CD14-positive monocyte (primary cell): ENCODE data around the gene MMP19. TPM values are rescaled to one million over a fixed set of nuclear protein-coding genes. Genes with fewer than 3 reads are reported as not detected.

Source experiments
- DNase-seq, 3 donors: peaks; one replicate each; pipeline ENCODE4 v3.0.0-alpha.2; 2011 to 2022
- H2AFZ ChIP-seq: 2 replicates; pipeline ENCODE4 v1.6.0; 2012; ENCODE audit warnings: mild to moderate bottlenecking, low read depth, low read length, inconsistent platforms; ENCODE audit not compliant: insufficient read depth, poor library complexity, severe bottlenecking
- H3K27ac ChIP-seq, 2 donors: 1 replicate in 1 of 2; 2 replicates in 1 of 2; pipeline ENCODE4 v1.5.1; 2012 to 2013; ENCODE audit warnings: low read length in 2 of 2, control low read depth in 1 of 2, inconsistent platforms in 1 of 2, low read depth in 1 of 2, mild to moderate bottlenecking in 1 of 2
- H3K27me3 ChIP-seq, 2 donors: one replicate each; pipeline versions ENCODE4 v1.6.0 to v1.6.1; 2011 to 2013; ENCODE audit warnings: low read length in 2 of 2; ENCODE audit not compliant: control insufficient read depth in 2 of 2, insufficient read depth in 2 of 2
- H3K36me3 ChIP-seq, 2 donors: replicated peaks in 1 of 2; 1 replicate in 1 of 2; 2 replicates in 1 of 2; pipeline versions ENCODE4 v1.5.1 to v1.6.1; 2012 to 2013; ENCODE audit warnings: low read length in 2 of 2, control low read depth in 1 of 2, inconsistent platforms in 1 of 2, mild to moderate bottlenecking in 1 of 2; ENCODE audit not compliant: insufficient read depth in 2 of 2, control insufficient read depth in 1 of 2
- H3K4me1 ChIP-seq, 2 donors: 1 replicate in 1 of 2; 2 replicates in 1 of 2; pipeline versions ENCODE4 v1.5.1 to v1.6.1; 2012 to 2013; ENCODE audit warnings: low read length in 2 of 2, control low read depth in 1 of 2, inconsistent platforms in 1 of 2, mild to moderate bottlenecking in 1 of 2, moderate library complexity in 1 of 2; ENCODE audit not compliant: insufficient read depth in 2 of 2, control insufficient read depth in 1 of 2
- H3K4me2 ChIP-seq: replicated peaks from 2 replicates; pipeline ENCODE3; 2012; ENCODE audit warnings: low read length, moderate library complexity, mild to moderate bottlenecking; ENCODE audit not compliant: poor library complexity, severe bottlenecking; ENCODE audit errors: extremely low read depth
- H3K4me3 ChIP-seq, 3 experiments: fragments of 200-600 bp in 1 of 3; sonication (generic) in 1 of 3; replicated peaks in 1 of 3; 1 replicate in 2 of 3; 2 replicates in 1 of 3; pipeline ENCODE4 v1.5.1; 2011 to 2013; ENCODE audit warnings: low read length in 3 of 3, mild to moderate bottlenecking in 3 of 3, control low read depth in 2 of 3, low read depth in 2 of 3, inconsistent platforms in 1 of 3, moderate library complexity in 1 of 3
- H3K79me2 ChIP-seq: 2 replicates; pipeline ENCODE4 v1.6.0; 2012; ENCODE audit warnings: mild to moderate bottlenecking, control low read depth, inconsistent platforms, low read length, moderate library complexity; ENCODE audit not compliant: insufficient read depth
- H3K9ac ChIP-seq: 2 replicates; pipeline ENCODE4 v1.6.0; 2017; ENCODE audit warnings: low read length, mild to moderate bottlenecking; ENCODE audit not compliant: insufficient read depth, poor library complexity, severe bottlenecking
- H3K9me3 ChIP-seq, 2 donors: replicated peaks in 1 of 2; 1 replicate in 1 of 2; 2 replicates in 1 of 2; pipeline versions ENCODE4 v1.5.1 to v1.6.1; 2012 to 2013; ENCODE audit warnings: low read length in 2 of 2, control low read depth in 1 of 2; ENCODE audit not compliant: control insufficient read depth in 1 of 2, insufficient read depth in 1 of 2
- H4K20me1 ChIP-seq: 2 replicates; pipeline ENCODE4 v1.6.0; 2012; ENCODE audit warnings: mild to moderate bottlenecking, low read length, control low read depth, moderate library complexity; ENCODE audit not compliant: insufficient read depth
- H3K27ac Mint-ChIP-seq, 7 donors: one replicate each; pipeline ENCODE4 v1.8.0; 2020; ENCODE audit warnings: mild to moderate bottlenecking in 7 of 7, mixed read lengths in 7 of 7, moderate library complexity in 6 of 7, inconsistent platforms in 2 of 7
- H3K27me3 Mint-ChIP-seq, 3 donors: one replicate each; pipeline ENCODE4 v1.8.0; 2021 to 2022; ENCODE audit warnings: low read depth in 3 of 3, mild to moderate bottlenecking in 3 of 3, mixed read lengths in 3 of 3, moderate library complexity in 3 of 3, inconsistent platforms in 1 of 3
- H3K36me3 Mint-ChIP-seq, 2 donors: one replicate each; pipeline ENCODE4 v1.8.0; 2020; ENCODE audit warnings: mixed read lengths in 2 of 2, inconsistent platforms in 1 of 2, mild to moderate bottlenecking in 1 of 2
- H3K4me1 Mint-ChIP-seq: one replicate; pipeline ENCODE4 v1.8.0; 2020; ENCODE audit warnings: mild to moderate bottlenecking, mixed read lengths
- H3K4me3 Mint-ChIP-seq, 2 donors: one replicate each; pipeline ENCODE4 v1.8.0; 2020; ENCODE audit warnings: mild to moderate bottlenecking in 2 of 2, mixed read lengths in 2 of 2, moderate library complexity in 1 of 2
- H3K9me3 Mint-ChIP-seq, 7 donors: one replicate each; pipeline ENCODE4 v1.8.0; 2020 to 2022; ENCODE audit warnings: mixed read lengths in 7 of 7, mild to moderate bottlenecking in 6 of 7, moderate library complexity in 6 of 7, inconsistent platforms in 2 of 7
- WGBS: methylation state at CpG from one replicate; pipeline ENCODE4 v1.1.5; 2013; ENCODE audit warnings: missing lambda C conversion rate; ENCODE audit not compliant: insufficient coverage; 5-methylcytosine and 5-hydroxymethylcytosine counted together
- intact Hi-C, 2 donors: fragments of 100-400 bp; cut with micrococcal nuclease; formaldehyde crosslinking; loops; one replicate each; pipeline versions ENCODE4 v1.15.0 to v1.15.1; 2023
- polyA plus RNA-seq, 3 donors: library from polyadenylated mRNA; depleted of rRNA in 1 of 3; unstranded in 2 of 3; stranded (reverse) in 1 of 3; fragments of 300-500 nt in 2 of 3; fragments of >200 nt in 1 of 3; fragmentation: Illumina TruSeq in 2 of 3; gene quantifications; 1 replicate in 2 of 3; 2 replicates in 1 of 3; pipeline ENCODE4 v1.2.3, GENCODE V29; 2012 to 2021
- TF ChIP-seq, protein P1 (sequence below): fragments of 200-600 bp; IDR thresholded peaks from one replicate; pipeline ENCODE4 v1.8.0; 2022; ENCODE audit warnings: antibody characterized with exemption, mild to moderate bottlenecking

MMP19 gene
- polyA plus RNA-seq, 3 donors, result 0.81 to 2.8 (median 1.0) TPM

DNA sequence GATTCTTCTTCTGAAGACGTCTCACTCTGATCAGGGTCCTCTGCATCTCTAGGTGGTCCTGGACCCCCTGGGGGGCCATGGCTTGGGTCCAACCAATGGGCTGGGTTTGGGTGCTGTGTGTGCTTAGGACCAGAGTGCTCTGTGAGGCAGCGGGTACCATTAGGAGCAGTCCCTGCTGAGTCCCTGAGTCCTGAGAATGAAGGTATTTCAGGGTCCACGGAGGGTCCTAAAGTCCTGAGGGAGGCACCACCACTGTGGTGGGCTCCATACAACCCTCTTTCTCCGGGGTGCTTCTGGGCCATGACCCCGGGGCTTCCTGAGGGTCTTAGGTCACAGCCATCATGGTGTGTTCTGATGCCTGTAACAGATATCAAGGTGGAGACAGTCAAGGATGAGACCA lies 14.4 kb downstream of the MMP19 start:
- peaks cover 47 to 54% of the 10 kb centered on the region in 2 donors for H3K4me1 ChIP-seq
- H3K27me3 ChIP-seq, result no peaks in the 10 kb centered on the region
- peak overlapping the region; percentile 93 for H2AFZ ChIP-seq
- H3K27ac ChIP-seq, result peak overlapping the region; percentile 15 to 86
- peaks cover 4% of the 10 kb centered on the region for H4K20me1 ChIP-seq
- DNase-seq, result no peak
- H3K9ac ChIP-seq, result no peak overlapping the region
- H3K27me3 Mint-ChIP-seq, result peaks cover 0 to 2% (median 0%) of the 10 kb centered on the region in 3 donors
- TF ChIP-seq, protein P1, sequence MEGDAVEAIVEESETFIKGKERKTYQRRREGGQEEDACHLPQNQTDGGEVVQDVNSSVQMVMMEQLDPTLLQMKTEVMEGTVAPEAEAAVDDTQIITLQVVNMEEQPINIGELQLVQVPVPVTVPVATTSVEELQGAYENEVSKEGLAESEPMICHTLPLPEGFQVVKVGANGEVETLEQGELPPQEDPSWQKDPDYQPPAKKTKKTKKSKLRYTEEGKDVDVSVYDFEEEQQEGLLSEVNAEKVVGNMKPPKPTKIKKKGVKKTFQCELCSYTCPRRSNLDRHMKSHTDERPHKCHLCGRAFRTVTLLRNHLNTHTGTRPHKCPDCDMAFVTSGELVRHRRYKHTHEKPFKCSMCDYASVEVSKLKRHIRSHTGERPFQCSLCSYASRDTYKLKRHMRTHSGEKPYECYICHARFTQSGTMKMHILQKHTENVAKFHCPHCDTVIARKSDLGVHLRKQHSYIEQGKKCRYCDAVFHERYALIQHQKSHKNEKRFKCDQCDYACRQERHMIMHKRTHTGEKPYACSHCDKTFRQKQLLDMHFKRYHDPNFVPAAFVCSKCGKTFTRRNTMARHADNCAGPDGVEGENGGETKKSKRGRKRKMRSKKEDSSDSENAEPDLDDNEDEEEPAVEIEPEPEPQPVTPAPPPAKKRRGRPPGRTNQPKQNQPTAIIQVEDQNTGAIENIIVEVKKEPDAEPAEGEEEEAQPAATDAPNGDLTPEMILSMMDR, result no peak
- 100% methylated on average over 2 of the region's 5 CpGs for WGBS
- intact Hi-C loops, result loop anchor here (2.0 to 10.0 kb wide), 2 partner anchors 98 to 286 kb away; partner anchors contain the start of genes PYM1 (in 1 of the 2), RPL41 (in 1 of the 2) and ZC3H10 (in 1 of the 2)
- H3K79me2 ChIP-seq, result peaks cover 62% of the 10 kb centered on the region
- no peaks in the 10 kb centered on the region for H3K9me3 Mint-ChIP-seq
- H3K4me2 ChIP-seq, result peak overlapping the region; percentile 86
- peaks cover 10 to 14% of the 10 kb centered on the region in 2 donors for H3K36me3 Mint-ChIP-seq
- H3K27ac Mint-ChIP-seq, result peak overlapping the region in 6 of 7 donors; percentile 85 to 95 (median 92)
- peak overlapping the region in 1 of 3 experiments; percentile 89 for H3K4me3 ChIP-seq
- no peaks in the 10 kb centered on the region for H3K9me3 ChIP-seq
- H3K36me3 ChIP-seq, result peaks cover 5 to 11% of the 10 kb centered on the region in 2 donors
- H3K4me3 Mint-ChIP-seq, result peak overlapping the region; percentile 91 to 96
- H3K4me1 Mint-ChIP-seq, result peaks cover 57% of the 10 kb centered on the region

GRCh38 chr12:55827806-55828205 lies 14.9 kb downstream of the MMP19 start:
- peaks cover 10 to 17% of the 10 kb centered on the region in 2 donors for H3K36me3 ChIP-seq
- peaks cover 62% of the 10 kb centered on the region for H3K79me2 ChIP-seq
- H3K4me1 ChIP-seq, result peaks cover 47 to 54% of the 10 kb centered on the region in 2 donors
- H3K9me3 Mint-ChIP-seq, result no peaks in the 10 kb centered on the region
- H3K4me2 ChIP-seq, result peak overlapping the region; percentile 21
- TF ChIP-seq, protein P1, result no peak
- H3K4me3 Mint-ChIP-seq, result peak overlapping the region in 1 of 2 donors; percentile 96
- 98% methylated on average over 11 of the region's 15 CpGs for WGBS
- H3K27me3 ChIP-seq, result no peaks in the 10 kb centered on the region
- no peaks in the 10 kb centered on the region for H3K9me3 ChIP-seq
- H3K9ac ChIP-seq, result no peak overlapping the region
- peak overlapping the region in 1 of 3 experiments; percentile 89 for H3K4me3 ChIP-seq
- peaks cover 4% of the 10 kb centered on the region for H4K20me1 ChIP-seq
- H3K27ac ChIP-seq, result peak overlapping the region; percentile 3 to 86
- H2AFZ ChIP-seq, result peak overlapping the region; percentile 31
- no peak for DNase-seq
- H3K36me3 Mint-ChIP-seq, result peaks cover 16 to 20% of the 10 kb centered on the region in 2 donors
- intact Hi-C loops, result loop anchor here (2.0 to 10.0 kb wide), 2 partner anchors 99 to 287 kb away; partner anchors contain the start of genes PYM1 (in 1 of the 2), RPL41 (in 1 of the 2) and ZC3H10 (in 1 of the 2)
- H3K4me1 Mint-ChIP-seq, result peaks cover 57% of the 10 kb centered on the region
- peak overlapping the region in 6 of 7 donors; percentile 72 to 95 (median 86) for H3K27ac Mint-ChIP-seq
- H3K27me3 Mint-ChIP-seq, result peaks cover 0 to 2% (median 0%) of the 10 kb centered on the region in 3 donors
